Measurements from ENCODE around the gene TP53INP2. TPM values are rescaled to one million over a fixed set of nuclear protein-coding genes. Genes with fewer than 3 reads are reported as not detected.

Gene TP53INP2
- total and polyA plus RNA-seq, 2 of the 13 experiments (the other 11 are each of a cell fraction or from before 2014, with no cell fraction given) = 5.2 to 18.8 TPM

DNA sequence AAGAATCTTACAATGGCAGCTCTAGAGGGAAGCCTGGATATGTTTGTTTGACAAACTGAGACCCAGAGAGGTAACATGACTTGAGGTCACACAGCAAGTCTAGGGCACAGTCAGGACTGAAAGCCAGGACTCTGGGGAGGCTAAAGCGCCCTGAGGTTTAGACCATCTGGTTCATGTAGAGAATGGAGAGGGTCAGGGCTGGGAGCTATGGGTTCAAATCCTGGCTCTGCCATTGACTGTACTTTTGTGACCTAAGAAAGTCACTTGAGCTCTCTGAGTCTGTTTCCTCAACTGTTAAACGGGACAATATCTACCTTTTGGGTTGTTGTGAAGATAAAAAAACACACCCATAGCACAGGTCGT is 1.1 kb upstream of the TP53INP2 start (continued):
- TF ChIP-seq, protein P1, sequence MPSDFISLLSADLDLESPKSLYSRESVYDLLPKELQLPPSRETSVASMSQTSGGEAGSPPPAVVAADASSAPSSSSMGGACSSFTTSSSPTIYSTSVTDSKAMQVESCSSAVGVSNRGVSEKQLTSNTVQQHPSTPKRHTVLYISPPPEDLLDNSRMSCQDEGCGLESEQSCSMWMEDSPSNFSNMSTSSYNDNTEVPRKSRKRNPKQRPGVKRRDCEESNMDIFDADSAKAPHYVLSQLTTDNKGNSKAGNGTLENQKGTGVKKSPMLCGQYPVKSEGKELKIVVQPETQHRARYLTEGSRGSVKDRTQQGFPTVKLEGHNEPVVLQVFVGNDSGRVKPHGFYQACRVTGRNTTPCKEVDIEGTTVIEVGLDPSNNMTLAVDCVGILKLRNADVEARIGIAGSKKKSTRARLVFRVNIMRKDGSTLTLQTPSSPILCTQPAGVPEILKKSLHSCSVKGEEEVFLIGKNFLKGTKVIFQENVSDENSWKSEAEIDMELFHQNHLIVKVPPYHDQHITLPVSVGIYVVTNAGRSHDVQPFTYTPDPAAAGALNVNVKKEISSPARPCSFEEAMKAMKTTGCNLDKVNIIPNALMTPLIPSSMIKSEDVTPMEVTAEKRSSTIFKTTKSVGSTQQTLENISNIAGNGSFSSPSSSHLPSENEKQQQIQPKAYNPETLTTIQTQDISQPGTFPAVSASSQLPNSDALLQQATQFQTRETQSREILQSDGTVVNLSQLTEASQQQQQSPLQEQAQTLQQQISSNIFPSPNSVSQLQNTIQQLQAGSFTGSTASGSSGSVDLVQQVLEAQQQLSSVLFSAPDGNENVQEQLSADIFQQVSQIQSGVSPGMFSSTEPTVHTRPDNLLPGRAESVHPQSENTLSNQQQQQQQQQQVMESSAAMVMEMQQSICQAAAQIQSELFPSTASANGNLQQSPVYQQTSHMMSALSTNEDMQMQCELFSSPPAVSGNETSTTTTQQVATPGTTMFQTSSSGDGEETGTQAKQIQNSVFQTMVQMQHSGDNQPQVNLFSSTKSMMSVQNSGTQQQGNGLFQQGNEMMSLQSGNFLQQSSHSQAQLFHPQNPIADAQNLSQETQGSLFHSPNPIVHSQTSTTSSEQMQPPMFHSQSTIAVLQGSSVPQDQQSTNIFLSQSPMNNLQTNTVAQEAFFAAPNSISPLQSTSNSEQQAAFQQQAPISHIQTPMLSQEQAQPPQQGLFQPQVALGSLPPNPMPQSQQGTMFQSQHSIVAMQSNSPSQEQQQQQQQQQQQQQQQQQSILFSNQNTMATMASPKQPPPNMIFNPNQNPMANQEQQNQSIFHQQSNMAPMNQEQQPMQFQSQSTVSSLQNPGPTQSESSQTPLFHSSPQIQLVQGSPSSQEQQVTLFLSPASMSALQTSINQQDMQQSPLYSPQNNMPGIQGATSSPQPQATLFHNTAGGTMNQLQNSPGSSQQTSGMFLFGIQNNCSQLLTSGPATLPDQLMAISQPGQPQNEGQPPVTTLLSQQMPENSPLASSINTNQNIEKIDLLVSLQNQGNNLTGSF (CRISPR knock-in tag; IDR thresholded peaks at IDR 0.05) = no peak
- TF ChIP-seq ZNF776 (CRISPR knock-in tag; IDR thresholded peaks at IDR 0.05) (no peak), ZNF850 (CRISPR knock-in tag; conservative IDR thresholded peaks at IDR 0.05) (no peak), HOXA7 (CRISPR knock-in tag; IDR thresholded peaks at IDR 0.05) (no peak), HMGA1 (CRISPR knock-in tag; conservative IDR thresholded peaks at IDR 0.05) (no peak), SYNCRIP (IDR thresholded peaks at IDR 0.05; ENCODE audit: insufficient read depth, low read depth, low read length) (no peak), NPAS2 (CRISPR knock-in tag; IDR thresholded peaks at IDR 0.05; ENCODE audit: borderline replicate concordance) (no peak), RNF2 (conservative IDR thresholded peaks at IDR 0.05; ENCODE audit: low read depth) (no peak), CHCHD3 (CRISPR knock-in tag; IDR thresholded peaks at IDR 0.05) (no peak), BRCA1 (CRISPR knock-in tag; IDR thresholded peaks at IDR 0.05) (no peak; the same call in 1 of the 2 replicates), HOXD1 (CRISPR knock-in tag; IDR thresholded peaks at IDR 0.05) (no peak), ZNF496 (CRISPR knock-in tag; IDR thresholded peaks at IDR 0.05; ENCODE audit: insufficient replicate concordance) (no peak), NFKB2 (CRISPR knock-in tag; IDR thresholded peaks at IDR 0.05; ENCODE audit: borderline replicate concordance) (no peak), ETV6 (CRISPR knock-in tag; conservative IDR thresholded peaks at IDR 0.05) (no peak), ZSCAN29 (CRISPR knock-in tag; conservative IDR thresholded peaks at IDR 0.05) (no peak), ZNF101 (CRISPR knock-in tag; IDR thresholded peaks at IDR 0.05; ENCODE audit: borderline replicate concordance, low read depth) (no peak), EED (CRISPR knock-in tag; IDR thresholded peaks at IDR 0.05) (no peak), MATR3 (CRISPR knock-in tag; IDR thresholded peaks at IDR 0.05) (no peak), ZFP82 (CRISPR knock-in tag; IDR thresholded peaks at IDR 0.05; ENCODE audit: borderline replicate concordance) (no peak; the same call in 1 of the 2 replicates)
- TF ChIP-seq, protein P2, sequence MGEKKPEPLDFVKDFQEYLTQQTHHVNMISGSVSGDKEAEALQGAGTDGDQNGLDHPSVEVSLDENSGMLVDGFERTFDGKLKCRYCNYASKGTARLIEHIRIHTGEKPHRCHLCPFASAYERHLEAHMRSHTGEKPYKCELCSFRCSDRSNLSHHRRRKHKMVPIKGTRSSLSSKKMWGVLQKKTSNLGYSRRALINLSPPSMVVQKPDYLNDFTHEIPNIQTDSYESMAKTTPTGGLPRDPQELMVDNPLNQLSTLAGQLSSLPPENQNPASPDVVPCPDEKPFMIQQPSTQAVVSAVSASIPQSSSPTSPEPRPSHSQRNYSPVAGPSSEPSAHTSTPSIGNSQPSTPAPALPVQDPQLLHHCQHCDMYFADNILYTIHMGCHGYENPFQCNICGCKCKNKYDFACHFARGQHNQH (CRISPR knock-in tag; IDR thresholded peaks at IDR 0.05) = no peak
- TF ChIP-seq, protein P3, sequence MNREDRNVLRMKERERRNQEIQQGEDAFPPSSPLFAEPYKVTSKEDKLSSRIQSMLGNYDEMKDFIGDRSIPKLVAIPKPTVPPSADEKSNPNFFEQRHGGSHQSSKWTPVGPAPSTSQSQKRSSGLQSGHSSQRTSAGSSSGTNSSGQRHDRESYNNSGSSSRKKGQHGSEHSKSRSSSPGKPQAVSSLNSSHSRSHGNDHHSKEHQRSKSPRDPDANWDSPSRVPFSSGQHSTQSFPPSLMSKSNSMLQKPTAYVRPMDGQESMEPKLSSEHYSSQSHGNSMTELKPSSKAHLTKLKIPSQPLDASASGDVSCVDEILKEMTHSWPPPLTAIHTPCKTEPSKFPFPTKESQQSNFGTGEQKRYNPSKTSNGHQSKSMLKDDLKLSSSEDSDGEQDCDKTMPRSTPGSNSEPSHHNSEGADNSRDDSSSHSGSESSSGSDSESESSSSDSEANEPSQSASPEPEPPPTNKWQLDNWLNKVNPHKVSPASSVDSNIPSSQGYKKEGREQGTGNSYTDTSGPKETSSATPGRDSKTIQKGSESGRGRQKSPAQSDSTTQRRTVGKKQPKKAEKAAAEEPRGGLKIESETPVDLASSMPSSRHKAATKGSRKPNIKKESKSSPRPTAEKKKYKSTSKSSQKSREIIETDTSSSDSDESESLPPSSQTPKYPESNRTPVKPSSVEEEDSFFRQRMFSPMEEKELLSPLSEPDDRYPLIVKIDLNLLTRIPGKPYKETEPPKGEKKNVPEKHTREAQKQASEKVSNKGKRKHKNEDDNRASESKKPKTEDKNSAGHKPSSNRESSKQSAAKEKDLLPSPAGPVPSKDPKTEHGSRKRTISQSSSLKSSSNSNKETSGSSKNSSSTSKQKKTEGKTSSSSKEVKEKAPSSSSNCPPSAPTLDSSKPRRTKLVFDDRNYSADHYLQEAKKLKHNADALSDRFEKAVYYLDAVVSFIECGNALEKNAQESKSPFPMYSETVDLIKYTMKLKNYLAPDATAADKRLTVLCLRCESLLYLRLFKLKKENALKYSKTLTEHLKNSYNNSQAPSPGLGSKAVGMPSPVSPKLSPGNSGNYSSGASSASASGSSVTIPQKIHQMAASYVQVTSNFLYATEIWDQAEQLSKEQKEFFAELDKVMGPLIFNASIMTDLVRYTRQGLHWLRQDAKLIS (CRISPR knock-in tag; IDR thresholded peaks at IDR 0.05) = no peak
- TF ChIP-seq, protein P4, sequence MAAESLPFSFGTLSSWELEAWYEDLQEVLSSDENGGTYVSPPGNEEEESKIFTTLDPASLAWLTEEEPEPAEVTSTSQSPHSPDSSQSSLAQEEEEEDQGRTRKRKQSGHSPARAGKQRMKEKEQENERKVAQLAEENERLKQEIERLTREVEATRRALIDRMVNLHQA (CRISPR knock-in tag; IDR thresholded peaks at IDR 0.05) = no peak
